ENCODE measurements around the gene SPDYE2. TPM values are rescaled to one million over a fixed set of nuclear protein-coding genes. Genes with fewer than 3 reads are reported as not detected.
"Not testable (repeated sequence)": the region's sequence is repeated elsewhere in the genome, so short reads cannot be mapped to it uniquely, and the experiment has no call there.

SPDYE2 gene
- total RNA-seq, 1 donor from 2014 or later: not detected

- H3K27me3 Mint-ChIP-seq; H3K4me1 Mint-ChIP-seq (ENCODE audit: unreplicated experiment); H3K36me3 Mint-ChIP-seq; H3K27ac Mint-ChIP-seq; H3K9me3 Mint-ChIP-seq; H3K4me3 Mint-ChIP-seq; DNase-seq (ENCODE audit: extremely low spot score, unreplicated experiment): not testable (repeated sequence)
Measured at GRCh38 chr7:102524803-102525202, 26.2 kb upstream of the SPDYE2 start.

DNA sequence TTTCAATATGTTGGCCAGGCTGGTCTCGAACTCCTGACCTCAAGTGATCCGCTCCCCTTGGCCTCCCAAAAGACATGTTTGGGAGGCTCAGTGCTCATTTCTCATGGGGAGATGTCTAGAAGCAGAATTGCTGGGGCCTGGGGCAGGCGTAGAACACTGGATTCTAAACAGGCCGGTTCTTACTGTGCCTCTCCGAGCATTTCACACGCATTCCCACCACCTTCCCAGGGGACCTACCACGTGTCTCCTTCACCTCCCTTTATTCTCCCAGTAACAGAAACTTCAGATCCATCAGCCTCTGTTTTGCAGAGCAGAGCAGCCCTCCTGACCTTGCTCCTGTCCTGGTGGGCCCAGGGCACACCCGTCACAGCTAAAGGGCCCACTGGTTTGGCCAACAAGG, 23.8 kb upstream of the SPDYE2 start:
- H3K36me3 Mint-ChIP-seq; H3K4me1 Mint-ChIP-seq (ENCODE audit: unreplicated experiment); H3K27ac Mint-ChIP-seq; H3K9me3 Mint-ChIP-seq; DNase-seq (ENCODE audit: extremely low spot score, unreplicated experiment); H3K4me3 Mint-ChIP-seq; H3K27me3 Mint-ChIP-seq: not testable (repeated sequence)

GRCh38 chr7:102527822-102528793, 22.9 kb upstream of the SPDYE2 start:
- H3K4me1 Mint-ChIP-seq (ENCODE audit: unreplicated experiment); H3K27me3 Mint-ChIP-seq; DNase-seq (ENCODE audit: extremely low spot score, unreplicated experiment); H3K36me3 Mint-ChIP-seq; H3K27ac Mint-ChIP-seq; H3K4me3 Mint-ChIP-seq; H3K9me3 Mint-ChIP-seq: not testable (repeated sequence)

DNA sequence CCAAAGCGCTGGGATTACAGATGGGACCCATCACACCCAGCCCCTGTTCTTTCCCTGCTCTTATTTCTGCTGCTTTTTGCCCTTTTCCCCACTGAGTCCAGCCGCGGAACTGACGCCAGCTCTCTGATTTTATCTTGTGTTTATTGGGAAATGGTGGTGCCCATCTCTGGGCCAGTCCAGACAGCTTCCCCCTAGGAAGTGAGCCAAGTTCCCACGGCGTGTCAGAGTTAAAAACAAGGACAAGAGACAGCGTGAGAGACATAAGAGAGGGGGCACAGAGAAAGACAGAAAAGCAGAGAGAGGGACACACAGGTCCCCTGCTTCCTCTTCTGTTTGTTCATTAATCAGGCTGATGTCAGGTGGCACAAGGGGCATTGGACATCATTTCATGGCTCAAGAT, 19.4 kb upstream of the SPDYE2 start:
- H3K27ac Mint-ChIP-seq; H3K9me3 Mint-ChIP-seq; H3K36me3 Mint-ChIP-seq; H3K27me3 Mint-ChIP-seq; H3K4me3 Mint-ChIP-seq; H3K4me1 Mint-ChIP-seq (ENCODE audit: unreplicated experiment); DNase-seq (ENCODE audit: extremely low spot score, unreplicated experiment): not testable (repeated sequence)

GRCh38 chr7:102532127-102532526, 18.9 kb upstream of the SPDYE2 start:
- not testable (repeated sequence) for H3K9me3 Mint-ChIP-seq

DNA sequence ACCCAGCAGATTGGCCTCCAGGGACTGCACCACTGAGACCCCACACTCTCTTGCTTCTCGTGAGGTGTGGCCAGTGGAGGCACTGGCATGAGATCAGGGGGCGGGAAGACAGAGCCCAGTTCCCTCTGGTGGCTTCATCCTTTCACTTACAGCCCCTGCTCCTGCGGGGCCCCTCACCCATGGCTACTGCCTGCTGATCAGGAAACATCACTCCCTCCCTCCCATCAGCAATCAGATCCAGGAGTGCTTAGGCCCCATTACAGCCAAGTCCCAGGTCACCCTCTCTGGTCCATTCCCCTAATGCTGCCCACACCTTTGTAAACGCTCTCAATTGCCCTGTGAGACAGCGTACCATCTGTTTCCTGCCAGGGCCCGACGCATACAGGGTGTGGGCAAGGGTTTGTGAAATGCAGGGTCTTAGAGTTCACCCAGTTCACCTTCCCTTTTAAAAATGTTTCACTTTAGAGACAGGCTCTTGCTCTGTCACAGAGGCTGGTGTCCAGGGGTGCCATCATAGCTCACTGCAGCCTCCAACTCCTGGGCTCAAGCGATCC, 15.9 kb upstream of the SPDYE2 start:
- not testable (repeated sequence) for H3K9me3 Mint-ChIP-seq; H3K4me1 Mint-ChIP-seq (ENCODE audit: unreplicated experiment); DNase-seq (ENCODE audit: extremely low spot score, unreplicated experiment); H3K27me3 Mint-ChIP-seq; H3K36me3 Mint-ChIP-seq; H3K4me3 Mint-ChIP-seq; H3K27ac Mint-ChIP-seq

More at GRCh38 chr7:102532127-102532526, 18.9 kb upstream of the SPDYE2 start:
- not testable (repeated sequence) for DNase-seq (ENCODE audit: extremely low spot score, unreplicated experiment); H3K36me3 Mint-ChIP-seq; H3K4me3 Mint-ChIP-seq; H3K27ac Mint-ChIP-seq; H3K4me1 Mint-ChIP-seq (ENCODE audit: unreplicated experiment); H3K27me3 Mint-ChIP-seq

DNA sequence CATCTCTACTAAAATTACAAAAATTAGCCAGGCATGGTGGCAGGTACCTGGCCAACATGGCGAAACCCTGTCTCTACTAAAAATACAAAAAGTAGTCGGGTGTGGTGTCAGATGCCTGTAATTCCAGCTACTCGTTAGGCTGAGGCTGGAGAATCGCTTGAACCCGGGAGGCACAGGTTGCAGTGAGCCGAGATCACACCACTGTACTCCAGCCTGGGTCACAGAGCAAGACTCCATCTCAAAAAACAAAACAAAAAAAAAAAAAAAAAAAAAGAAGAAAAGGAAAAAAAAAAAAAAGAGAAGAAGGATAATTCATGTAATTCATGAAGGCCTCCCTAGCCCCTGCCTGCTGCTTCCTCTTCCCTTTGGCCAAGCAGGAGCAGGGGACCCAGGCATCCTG, 10.4 kb upstream of the SPDYE2 start:
- H3K4me1 Mint-ChIP-seq (ENCODE audit: unreplicated experiment); H3K9me3 Mint-ChIP-seq; DNase-seq (ENCODE audit: extremely low spot score, unreplicated experiment); H3K27ac Mint-ChIP-seq; H3K4me3 Mint-ChIP-seq; H3K36me3 Mint-ChIP-seq; H3K27me3 Mint-ChIP-seq: not testable (repeated sequence)

DNA sequence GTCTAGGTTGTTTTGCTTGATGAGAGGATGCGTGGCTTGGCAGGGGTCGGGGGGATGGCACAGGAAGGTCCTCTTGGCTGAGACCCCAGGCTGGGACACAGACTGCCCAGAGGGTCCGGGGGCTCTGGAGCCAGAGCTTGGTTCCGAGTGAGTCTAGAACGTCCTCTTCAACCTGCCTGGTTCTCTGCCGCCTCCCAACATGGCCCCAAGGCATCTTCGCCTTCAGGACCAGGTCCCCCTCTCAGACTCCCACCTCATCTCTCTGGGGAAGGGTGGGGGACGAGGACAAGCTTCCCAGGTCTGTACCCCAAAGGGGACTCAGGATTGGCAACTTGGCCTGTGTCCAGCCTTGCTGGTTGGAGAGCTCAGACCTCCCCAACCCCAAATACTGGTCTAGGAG, 8.9 kb upstream of the SPDYE2 start:
- not testable (repeated sequence) for H3K4me1 Mint-ChIP-seq (ENCODE audit: unreplicated experiment); H3K9me3 Mint-ChIP-seq; H3K27me3 Mint-ChIP-seq; H3K27ac Mint-ChIP-seq; H3K36me3 Mint-ChIP-seq; H3K4me3 Mint-ChIP-seq; DNase-seq (ENCODE audit: extremely low spot score, unreplicated experiment)

DNA sequence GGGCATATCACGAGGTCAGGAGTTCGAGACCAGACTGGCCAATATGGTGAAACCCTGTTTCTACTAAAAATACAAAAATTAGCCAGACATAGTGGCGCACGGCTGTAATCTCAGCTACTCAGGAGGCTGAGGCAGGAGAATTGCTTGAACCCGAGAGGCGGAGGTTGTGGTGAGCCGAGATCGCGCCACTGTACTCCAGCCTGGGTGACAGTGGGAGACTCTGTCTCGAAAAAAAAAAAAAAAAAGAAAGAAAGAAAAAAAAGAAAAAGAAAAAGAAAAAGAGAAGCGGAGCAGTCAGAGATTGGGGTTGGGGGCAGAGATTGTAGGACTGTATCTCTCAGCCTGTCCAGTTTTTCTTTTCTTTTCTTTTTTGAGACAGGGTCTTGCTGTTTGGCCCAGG, 8.3 kb upstream of the SPDYE2 start:
- H3K9me3 Mint-ChIP-seq; H3K36me3 Mint-ChIP-seq; DNase-seq (ENCODE audit: extremely low spot score, unreplicated experiment); H3K4me1 Mint-ChIP-seq (ENCODE audit: unreplicated experiment); H3K27me3 Mint-ChIP-seq; H3K27ac Mint-ChIP-seq; H3K4me3 Mint-ChIP-seq: not testable (repeated sequence)

DNA sequence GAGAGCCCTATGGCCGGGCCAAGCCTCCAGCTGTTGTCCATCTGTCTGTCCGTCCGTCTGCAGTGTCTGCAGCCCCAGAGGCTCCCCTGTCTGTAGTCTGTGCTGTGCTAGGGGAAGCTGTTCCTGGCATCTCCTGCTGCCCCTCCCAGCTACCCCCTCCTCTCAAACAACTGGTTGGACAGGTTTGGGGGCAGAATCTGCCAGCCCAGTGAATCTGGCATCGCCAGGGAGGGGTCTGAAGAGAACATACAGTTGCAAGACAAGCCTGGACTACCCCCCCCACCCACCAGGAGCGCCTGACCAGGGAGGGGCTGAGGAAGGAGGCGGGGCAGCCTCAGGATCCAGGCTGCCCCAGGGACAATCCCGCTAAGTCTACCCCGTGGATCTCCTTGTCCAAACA, 7.4 kb upstream of the SPDYE2 start, which contains the start of gene UPK3BL2:
Gene UPK3BL2, minus strand, starts transcription at position 101 of the 400 bp plus-strand sequence. Its CDS starts 60 bp downstream, at position 41.
- H3K4me1 Mint-ChIP-seq (ENCODE audit: unreplicated experiment); H3K27me3 Mint-ChIP-seq; H3K4me3 Mint-ChIP-seq; H3K36me3 Mint-ChIP-seq; H3K27ac Mint-ChIP-seq; DNase-seq (ENCODE audit: extremely low spot score, unreplicated experiment); H3K9me3 Mint-ChIP-seq: not testable (repeated sequence)

- H3K4me3 Mint-ChIP-seq, H3K27me3 Mint-ChIP-seq: not testable (repeated sequence)
Measured at GRCh38 chr7:102544372-102544771, 6.7 kb upstream of the SPDYE2 start.

GRCh38 chr7:102545288-102545687, 5.7 kb upstream of the SPDYE2 start:
- H3K9me3 Mint-ChIP-seq; H3K27ac Mint-ChIP-seq; H3K4me1 Mint-ChIP-seq (ENCODE audit: unreplicated experiment); H3K27me3 Mint-ChIP-seq; H3K4me3 Mint-ChIP-seq; H3K36me3 Mint-ChIP-seq; DNase-seq (ENCODE audit: extremely low spot score, unreplicated experiment): not testable (repeated sequence)

More at GRCh38 chr7:102544372-102544771, 6.7 kb upstream of the SPDYE2 start:
- not testable (repeated sequence) for H3K9me3 Mint-ChIP-seq; H3K27ac Mint-ChIP-seq; H3K36me3 Mint-ChIP-seq; DNase-seq (ENCODE audit: extremely low spot score, unreplicated experiment); H3K4me1 Mint-ChIP-seq (ENCODE audit: unreplicated experiment)

DNA sequence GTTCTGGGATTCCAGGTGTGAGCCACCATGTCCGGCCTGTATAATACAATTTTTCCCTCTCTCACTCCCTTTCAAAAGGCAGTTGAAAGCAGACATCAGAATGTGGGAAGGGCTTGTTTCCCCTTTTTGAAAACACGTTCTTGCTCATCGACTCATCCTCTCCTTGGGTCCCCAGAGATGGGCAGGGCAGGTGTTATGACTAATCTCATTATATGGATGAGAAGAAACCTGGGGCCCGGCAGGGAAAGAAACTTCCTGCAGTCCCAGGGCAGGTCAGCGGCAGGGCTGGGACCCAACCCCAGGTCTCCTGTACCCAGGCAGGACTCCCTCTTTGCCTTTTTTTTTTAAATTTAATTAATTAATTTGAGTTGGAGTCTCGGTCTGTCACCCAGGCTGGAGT, 4.7 kb upstream of the SPDYE2 start:
- H3K4me1 Mint-ChIP-seq (ENCODE audit: unreplicated experiment); H3K4me3 Mint-ChIP-seq; H3K36me3 Mint-ChIP-seq; H3K27me3 Mint-ChIP-seq; H3K9me3 Mint-ChIP-seq; DNase-seq (ENCODE audit: extremely low spot score, unreplicated experiment); H3K27ac Mint-ChIP-seq: not testable (repeated sequence)

DNA sequence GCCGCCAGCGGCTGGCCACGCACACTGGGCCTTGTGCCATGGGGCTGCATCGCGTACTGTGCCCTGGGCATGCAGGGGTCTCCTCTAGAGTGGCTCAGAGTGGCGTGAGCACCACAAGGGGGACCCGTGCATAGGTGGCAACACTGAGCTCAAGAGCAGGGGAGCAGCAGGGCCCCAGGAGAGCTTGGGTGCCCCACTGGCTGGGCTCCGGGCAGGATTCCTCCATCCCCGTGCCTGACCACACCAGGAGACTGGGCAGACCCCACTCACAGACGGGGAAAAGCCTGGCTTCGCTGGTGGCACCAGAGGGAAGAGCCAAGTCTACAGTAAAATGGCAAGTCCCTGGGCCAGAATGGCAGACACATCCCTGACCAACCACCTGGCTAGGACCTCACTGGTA, 17.6 kb downstream of the SPDYE2 start:
- H3K27ac Mint-ChIP-seq; H3K9me3 Mint-ChIP-seq; H3K4me3 Mint-ChIP-seq; DNase-seq (ENCODE audit: extremely low spot score, unreplicated experiment); H3K4me1 Mint-ChIP-seq (ENCODE audit: unreplicated experiment); H3K27me3 Mint-ChIP-seq; H3K36me3 Mint-ChIP-seq: not testable (repeated sequence)
